IMR-90 (cell line): ENCODE data around the gene FRK. TPM values are rescaled to one million over a fixed set of nuclear protein-coding genes. Genes with fewer than 3 reads are reported as not detected.

Experiments used
- ATAC-seq: fragments of 200-7000 bp; cut with Tn5 transposase; 2 replicates; pipeline ENCODE4 v1.9.1; 2020; ENCODE audit warnings: low read depth, mild to moderate bottlenecking, moderate library complexity
- BruUV-seq: library from RNA; stranded (reverse); fragments of 400-500 nt; replicated peaks from 2 replicates; lab custom pipeline; 2021; lab: Mats Ljungman, UMichigan
- CTCF ChIA-PET: fragments of 300-600 bp; formaldehyde crosslinking; extraction: SDS; loops from one replicate; lab custom pipeline; 2021; ENCODE audit warnings: antibody characterized with exemption; lab: Yijun Ruan, JAX
- POLR2A ChIA-PET: fragments of 300-600 bp; sonication (Branson Sonifier 250); formaldehyde crosslinking; loops from one replicate; lab custom pipeline; 2022; ENCODE audit warnings: antibody characterized with exemption; ENCODE audit not compliant: unreplicated experiment; lab: Charles Lee
- DNase-seq: peaks from one replicate; pipeline ENCODE4 v3.0.0; 2013
- H2AFZ ChIP-seq: replicated peaks from 2 replicates; pipeline ENCODE3; 2013; ENCODE audit warnings: low read length, mild to moderate bottlenecking; ENCODE audit not compliant: poor library complexity
- H2AK5ac ChIP-seq: 2 replicates; pipeline ENCODE4 v1.6.1; 2013; ENCODE audit warnings: low read depth, low read length, inconsistent platforms
- H2AK9ac ChIP-seq: replicated peaks from 2 replicates; pipeline ENCODE3; 2013; ENCODE audit warnings: mild to moderate bottlenecking, low read depth, low read length, moderate library complexity; ENCODE audit not compliant: poor library complexity
- H2BK120ac ChIP-seq: 2 replicates; pipeline ENCODE4 v1.6.1; 2013; ENCODE audit warnings: low read depth, low read length, inconsistent platforms
- H2BK15ac ChIP-seq: 3 replicates; pipeline ENCODE4 v1.6.1; 2013; ENCODE audit warnings: low read depth, low read length, inconsistent platforms
- H2BK20ac ChIP-seq: 2 replicates; pipeline ENCODE4 v1.6.1; 2013; ENCODE audit warnings: low read depth, mild to moderate bottlenecking, inconsistent platforms, low read length, moderate library complexity
- H2BK5ac ChIP-seq: 2 replicates; pipeline ENCODE4 v1.6.1; 2013; ENCODE audit warnings: mild to moderate bottlenecking, low read depth, low read length, inconsistent platforms; ENCODE audit not compliant: poor library complexity, severe bottlenecking
- H3K14ac ChIP-seq: replicated peaks from 2 replicates; pipeline ENCODE4 v1.6.1; 2013; ENCODE audit warnings: low read depth, low read length, inconsistent platforms
- H3K18ac ChIP-seq: 2 replicates; pipeline ENCODE4 v1.6.1; 2013; ENCODE audit warnings: low read depth, low read length, control low read depth
- H3K23ac ChIP-seq: 2 replicates; pipeline ENCODE4 v1.6.1; 2013; ENCODE audit warnings: low read depth, low read length, inconsistent platforms
- H3K27ac ChIP-seq: 2 replicates; pipeline ENCODE4 v1.5.1; 2013; ENCODE audit warnings: mild to moderate bottlenecking, control low read depth, low read length; ENCODE audit not compliant: insufficient read depth
- H3K27me3 ChIP-seq: 2 replicates; pipeline ENCODE4 v1.6.1; 2013; ENCODE audit warnings: low read length; ENCODE audit not compliant: control insufficient read depth, insufficient read depth
- H3K36me3 ChIP-seq: 2 replicates; pipeline ENCODE4 v1.6.1; 2013; ENCODE audit warnings: low read length, mixed read lengths; ENCODE audit not compliant: control insufficient read depth, insufficient read depth
- H3K4ac ChIP-seq: 2 replicates; pipeline ENCODE4 v1.6.1; 2013; ENCODE audit warnings: low read depth, low read length, inconsistent platforms
- H3K4me1 ChIP-seq: 2 replicates; pipeline ENCODE4 v1.6.1; 2013; ENCODE audit warnings: low read length, mixed read lengths; ENCODE audit not compliant: control insufficient read depth, insufficient read depth
- H3K4me2 ChIP-seq: 2 replicates; pipeline ENCODE4 v1.6.1; 2013; ENCODE audit warnings: low read depth, mild to moderate bottlenecking, control low read depth, low read length, moderate library complexity
- H3K4me3 ChIP-seq: 2 replicates; pipeline ENCODE4 v1.5.1; 2013; ENCODE audit warnings: low read depth, mild to moderate bottlenecking, control low read depth, low read length, moderate library complexity; ENCODE audit not compliant: insufficient read depth
- H3K56ac ChIP-seq: 2 replicates; pipeline ENCODE4 v1.6.1; 2013; ENCODE audit warnings: low read length, inconsistent platforms; ENCODE audit not compliant: insufficient read depth; ENCODE audit errors: extremely low read depth
- H3K79me1 ChIP-seq, 2 experiments: 2 replicates each; pipeline ENCODE4 v1.6.1; 2013; ENCODE audit warnings: low read length in 2 of 2, inconsistent platforms in 1 of 2, low read depth in 1 of 2
- H3K9ac ChIP-seq: 2 replicates; pipeline ENCODE4 v1.6.1; 2013; ENCODE audit warnings: low read depth, low read length, control low read depth
- H3K9me1 ChIP-seq: 2 replicates; pipeline ENCODE4 v1.6.1; 2013; ENCODE audit warnings: low read length, inconsistent platforms; ENCODE audit not compliant: insufficient read depth
- H3K9me3 ChIP-seq: 2 replicates; pipeline ENCODE4 v1.6.1; 2013; ENCODE audit warnings: low read length; ENCODE audit not compliant: control insufficient read depth, insufficient read depth
- H4K20me1 ChIP-seq: 2 replicates; pipeline ENCODE4 v1.6.1; 2013; ENCODE audit warnings: low read length, inconsistent platforms; ENCODE audit not compliant: insufficient read depth
- H4K5ac ChIP-seq: 2 replicates; pipeline ENCODE4 v1.6.1; 2013; ENCODE audit warnings: mild to moderate bottlenecking, low read depth, low read length, control low read depth
- H4K8ac ChIP-seq, 2 experiments: 2 replicates each; pipeline ENCODE4 v1.6.1; 2013; ENCODE audit warnings: low read depth in 2 of 2, low read length in 2 of 2, control low read depth in 1 of 2, inconsistent platforms in 1 of 2
- H4K91ac ChIP-seq: 2 replicates; pipeline ENCODE4 v1.6.1; 2013; ENCODE audit warnings: low read depth, low read length, inconsistent platforms; ENCODE audit not compliant: insufficient read depth
- BHLHE40 ChIP-seq: fragments of 150-350 bp; IDR thresholded peaks from 2 replicates; pipeline ENCODE4 v1.6.1; 2016; ENCODE audit warnings: mild to moderate bottlenecking, low read depth, low read length
- CEBPB ChIP-seq: IDR thresholded peaks from 2 replicates; pipeline ENCODE4 v1.6.1; 2012; ENCODE audit warnings: low read depth, low read length, improper control_type of control experiment
- CHD1 ChIP-seq: IDR thresholded peaks from 2 replicates; pipeline ENCODE4 v1.6.1; 2012; ENCODE audit warnings: low read depth, low read length, improper control_type of control experiment
- CTCF ChIP-seq: conservative IDR thresholded peaks from 2 replicates; pipeline ENCODE4 v1.5.1; 2012; ENCODE audit warnings: mild to moderate bottlenecking, low read depth, low read length, improper control_type of control experiment
- FOS ChIP-seq: fragments of 150-350 bp; IDR thresholded peaks from 2 replicates; pipeline ENCODE4 v1.6.1; 2016; ENCODE audit warnings: low read depth, low read length
- MAFK ChIP-seq: IDR thresholded peaks from 2 replicates; pipeline ENCODE4 v1.6.1; 2012; ENCODE audit warnings: low read depth, low read length, improper control_type of control experiment
- MAZ ChIP-seq: IDR thresholded peaks from 2 replicates; pipeline ENCODE4 v1.6.1; 2012; ENCODE audit warnings: low read depth, mild to moderate bottlenecking, low read length, improper control_type of control experiment, moderate library complexity, borderline replicate concordance
- MXI1 ChIP-seq: IDR thresholded peaks from 2 replicates; pipeline ENCODE4 v1.6.1; 2012; ENCODE audit warnings: low read depth, mild to moderate bottlenecking, low read length, moderate library complexity, borderline replicate concordance
- NFE2L2 ChIP-seq: fragments of 150-350 bp; IDR thresholded peaks from 2 replicates; pipeline ENCODE4 v1.6.1; 2016; ENCODE audit warnings: low read depth, mild to moderate bottlenecking, low read length
- POLR2A ChIP-seq: IDR thresholded peaks from 2 replicates; pipeline ENCODE4 v1.6.1; 2012; ENCODE audit warnings: mild to moderate bottlenecking, low read depth, low read length
- RAD21 ChIP-seq: IDR thresholded peaks from 2 replicates; pipeline ENCODE4 v1.6.1; 2012; ENCODE audit warnings: low read length, improper control_type of control experiment
- RCOR1 ChIP-seq: IDR thresholded peaks from 2 replicates; pipeline ENCODE4 v1.6.1; 2012; ENCODE audit warnings: mild to moderate bottlenecking, low read length, improper control_type of control experiment; ENCODE audit not compliant: insufficient replicate concordance
- USF2 ChIP-seq: fragments of 150-350 bp; IDR thresholded peaks from 2 replicates; pipeline ENCODE4 v1.6.1; 2017; ENCODE audit warnings: mild to moderate bottlenecking, antibody characterized with exemption, low read length, low read depth
- WGBS, 2 experiments: methylation state at CpG; one replicate each; pipeline versions ENCODE4 v1.1.5 to v1.1.7; 2013; ENCODE audit warnings: missing lambda C conversion rate in 2 of 2; ENCODE audit not compliant: insufficient read length in 1 of 2; ENCODE audit errors: extremely low coverage in 2 of 2; 5-methylcytosine and 5-hydroxymethylcytosine counted together
- dilution Hi-C: fragments of 300-500 bp; cut with HindIII; formaldehyde crosslinking; loops from one replicate; pipeline ENCODE4 v1.14.3; 2018; ENCODE audit warnings: low sequenced_read_pairs; ENCODE audit not compliant: unreplicated experiment
- in situ Hi-C: fragments of 300-500 bp; cut with MboI; formaldehyde crosslinking; loops from 3 replicates; pipeline ENCODE4 v1.14.3; 2019; ENCODE audit warnings: low sequenced_read_pairs, inconsistent platforms, mixed read lengths
- intact Hi-C: fragments of 100-400 bp; cut with micrococcal nuclease; formaldehyde crosslinking; loops from 2 replicates; pipeline ENCODE4 v1.10.0; 2022
- polyA plus RNA-seq, 3 experiments: library from polyadenylated mRNA; depleted of rRNA; stranded (reverse); fragments of >200 nt; gene quantifications; 2 replicates each; pipeline ENCODE4 v1.2.3, GENCODE V29; 2012; ENCODE audit warnings: low replicate concordance in 1 of 3
- total RNA-seq: library from RNA; depleted of rRNA; stranded (reverse); fragments of >200 nt; gene quantifications from 2 replicates; pipeline ENCODE4 v1.2.3, GENCODE V29; 2012
- TF ChIP-seq, protein P1 (sequence below): fragments of 150-350 bp; IDR thresholded peaks from 2 replicates; pipeline ENCODE4 v1.6.1; 2016; ENCODE audit warnings: low read depth, mild to moderate bottlenecking, low read length, moderate library complexity, borderline replicate concordance

FRK gene
- total and polyA plus RNA-seq, 2 of the 4 experiments (the other 2 are of a cell fraction) = under 0.01 to 0.02 TPM

GRCh38 chr6:116074732-116075390 lies 14.2 kb upstream of the FRK start:
- CTCF ChIA-PET = interaction anchor here (0.7 kb wide), 1 partner anchor 361 kb away, joined by 6 read pairs; no protein-coding TSS in a partner anchor
- Histone ChIP-seq H3K27ac (no peak overlapping the region; the same call in 1 of the 2 replicates), H4K8ac (peak overlapping the region; percentile 53 to 62), H3K14ac (peak overlapping the region; percentile 50), H2BK120ac (peak overlapping the region; percentile 92), H3K18ac (peak overlapping the region; percentile 96; the same call in 1 of the 2 replicates), H3K79me1 (no peaks in the 10 kb centered on the region; a peak in 1 of 4 replicates), H2AK9ac (peak overlapping the region; percentile 0), H2AFZ (peak overlapping the region; percentile 28), H2BK20ac (peak overlapping the region; percentile 93), H3K56ac (peak overlapping the region; percentile 43; the same call in 1 of the 2 replicates), H4K5ac (peak overlapping the region; percentile 23; the same call in 1 of the 2 replicates), H2BK5ac (peak overlapping the region; percentile 84), H2BK15ac (peak overlapping the region; percentile 75; the same call in 2 of the 3 replicates), H3K4me2 (peak overlapping the region; percentile 39; the same call in 1 of the 2 replicates), H3K4ac (peak overlapping the region; percentile 90), H3K9me1 (peaks cover 11% of the 10 kb centered on the region), H3K27me3 (no peaks in the 10 kb centered on the region), H2AK5ac (peak overlapping the region; percentile 68), H3K23ac (peak overlapping the region; percentile 63; the same call in 1 of the 2 replicates), H4K91ac (peak overlapping the region; percentile 5), H3K4me3 (no peak overlapping the region), H4K20me1 (no peaks in the 10 kb centered on the region), H3K36me3 (no peaks in the 10 kb centered on the region), H3K9me3 (no peaks in the 10 kb centered on the region), H3K4me1 (peaks cover 11% of the 10 kb centered on the region), H3K9ac (no peak overlapping the region)
- DNase-seq (peak; percentile 31), ATAC-seq (peak; percentile 11; the same call in 1 of the 2 replicates)
- intact Hi-C loops (no loop called here), dilution Hi-C loops (no loop called here), in situ Hi-C loops (no loop called here)
- POLR2A ChIA-PET = no interaction called here
- WGBS, 2 experiments = no CpG with 5 or more reads among the region's 2 CpGs
- no TSS peak for BruUV-seq
- no peak for TF ChIP-seq RAD21
- no peak for TF ChIP-seq NFE2L2
- no peak for TF ChIP-seq POLR2A
- TF ChIP-seq, protein P1, sequence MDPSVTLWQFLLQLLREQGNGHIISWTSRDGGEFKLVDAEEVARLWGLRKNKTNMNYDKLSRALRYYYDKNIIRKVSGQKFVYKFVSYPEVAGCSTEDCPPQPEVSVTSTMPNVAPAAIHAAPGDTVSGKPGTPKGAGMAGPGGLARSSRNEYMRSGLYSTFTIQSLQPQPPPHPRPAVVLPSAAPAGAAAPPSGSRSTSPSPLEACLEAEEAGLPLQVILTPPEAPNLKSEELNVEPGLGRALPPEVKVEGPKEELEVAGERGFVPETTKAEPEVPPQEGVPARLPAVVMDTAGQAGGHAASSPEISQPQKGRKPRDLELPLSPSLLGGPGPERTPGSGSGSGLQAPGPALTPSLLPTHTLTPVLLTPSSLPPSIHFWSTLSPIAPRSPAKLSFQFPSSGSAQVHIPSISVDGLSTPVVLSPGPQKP = no peak
- TF ChIP-seq MAFK = no peak
- no peak for TF ChIP-seq BHLHE40
- no peak for TF ChIP-seq MXI1
- TF ChIP-seq CHD1 = no peak
- TF ChIP-seq CTCF = no peak
- TF ChIP-seq MAZ = no peak
- TF ChIP-seq USF2 = no peak
- no peak for TF ChIP-seq FOS
- no peak for TF ChIP-seq RCOR1
- TF ChIP-seq CEBPB = no peak
